Activated T-cell treated with anti-CD3 and anti-CD28 coated beads for 48 hours (primary cell): ENCODE data around the gene CSMD2.

Experiments used
- DNase-seq: peaks from one replicate; pipeline ENCODE4 v3.0.0-alpha.2; 2020; ENCODE audit warnings: low read depth

Gene CSMD2

DNA sequence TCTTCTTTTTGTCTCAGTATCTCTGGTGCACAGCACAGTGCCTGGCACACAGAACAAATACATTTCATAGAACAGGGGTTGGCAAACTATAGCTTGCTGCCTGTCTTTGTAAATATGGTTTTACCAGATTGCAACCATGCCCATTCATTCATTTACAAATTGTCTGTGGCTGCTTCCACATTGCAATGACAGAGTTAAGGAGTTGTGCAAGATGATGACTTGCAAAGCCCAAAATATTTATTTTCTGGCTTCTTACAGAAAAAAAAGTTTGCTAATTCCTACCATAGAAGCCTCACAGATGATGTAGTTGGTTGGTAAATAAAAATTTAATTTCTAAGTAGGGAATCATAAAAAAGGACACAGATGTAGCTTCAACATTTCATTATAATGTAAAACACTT is 312.3 kb downstream of the CSMD2 start:
- DNase-seq = no peak

DNA sequence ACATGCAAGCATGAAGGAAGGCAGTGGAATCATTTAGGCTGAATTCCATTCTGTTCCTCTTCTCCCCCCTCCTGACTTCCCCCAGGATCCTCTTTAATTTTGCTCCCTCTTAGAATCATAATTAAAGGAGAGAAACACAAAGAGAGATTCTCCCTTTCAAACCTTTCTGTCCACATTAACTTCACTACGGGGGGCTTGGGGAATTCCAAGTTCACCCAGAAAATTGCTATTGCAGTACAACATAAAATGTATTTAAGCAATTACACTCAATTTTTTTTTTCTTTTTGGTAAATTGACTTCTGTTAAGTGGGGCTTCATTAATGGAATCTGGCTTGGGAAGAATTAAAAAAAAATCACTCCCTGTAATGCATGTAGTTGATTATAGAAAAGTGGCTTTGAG is 314.5 kb downstream of the CSMD2 start:
- no peak for DNase-seq

DNA sequence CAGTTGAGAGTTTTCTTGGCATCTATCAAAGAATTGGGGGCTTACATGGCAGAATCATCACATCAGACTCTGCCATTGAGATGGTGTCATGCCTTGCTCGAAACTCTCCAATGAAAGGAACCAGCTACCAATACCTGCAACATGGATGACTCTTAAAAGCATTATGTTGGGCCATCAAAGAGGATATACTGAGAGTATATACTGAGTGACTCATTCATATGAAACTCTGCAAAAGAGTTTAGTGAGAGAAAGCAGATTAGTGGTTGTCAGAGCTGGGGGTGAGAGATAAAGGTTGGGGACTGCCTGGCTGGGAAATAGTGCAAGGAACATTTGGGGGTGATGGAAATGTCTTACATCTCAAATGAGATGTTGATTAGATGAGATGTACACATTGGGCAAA is 315.8 kb downstream of the CSMD2 start:
- no peak for DNase-seq

DNA sequence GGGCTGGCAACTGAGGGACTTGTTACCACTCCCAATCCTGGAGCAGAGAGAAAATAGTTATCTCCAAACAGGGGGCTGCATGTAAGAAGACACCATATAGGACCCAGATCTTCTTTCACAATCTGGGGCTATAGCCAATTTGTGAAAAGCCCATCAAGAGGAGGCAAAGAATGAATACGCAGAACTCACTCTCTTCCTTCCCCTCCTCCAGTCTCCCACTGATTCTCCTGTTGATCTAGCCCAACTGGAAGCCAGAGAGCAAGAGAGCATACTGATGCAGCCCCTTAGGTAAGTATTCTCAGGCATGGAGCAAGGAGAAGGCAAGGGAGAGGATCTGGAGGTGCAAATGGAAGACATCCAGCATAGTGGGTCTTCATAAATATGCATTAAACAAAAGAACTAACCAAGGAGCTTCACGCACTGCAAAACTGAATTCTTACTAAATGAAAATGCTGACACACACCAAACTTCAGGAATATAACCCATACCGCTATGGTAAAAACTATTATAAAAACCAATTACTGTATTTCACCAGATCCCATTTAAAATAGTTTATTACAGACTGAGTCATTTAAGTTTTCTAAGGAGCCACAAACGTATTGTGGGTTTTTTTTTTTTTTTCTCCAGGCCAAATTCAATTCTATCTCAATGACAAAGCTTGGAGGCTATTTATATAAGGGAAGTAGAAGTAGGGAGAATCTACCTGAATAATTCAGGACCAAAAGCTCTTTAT is 316.7 kb downstream of the CSMD2 start:
- DNase-seq = no peak

DNA sequence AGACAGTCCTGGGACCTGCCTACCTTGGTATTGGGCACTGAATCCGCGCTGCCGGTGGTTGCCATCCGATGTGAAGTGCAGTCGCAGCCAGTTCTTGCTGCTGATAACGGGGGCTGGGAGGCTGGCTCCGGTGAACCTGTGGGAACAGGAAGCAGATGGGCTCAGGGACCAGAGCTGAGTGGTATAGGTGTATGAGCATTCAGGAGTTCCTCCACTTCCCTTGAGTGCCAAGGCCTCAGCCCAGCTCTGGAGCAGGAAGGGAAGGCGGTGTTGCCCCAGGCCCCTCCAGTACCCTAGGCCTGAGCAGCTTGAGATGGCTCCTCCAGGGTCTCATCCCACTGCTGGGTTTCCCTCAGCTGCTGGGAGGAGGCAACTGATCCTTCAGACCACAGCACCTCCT is 318.2 kb downstream of the CSMD2 start:
- DNase-seq = no peak

DNA sequence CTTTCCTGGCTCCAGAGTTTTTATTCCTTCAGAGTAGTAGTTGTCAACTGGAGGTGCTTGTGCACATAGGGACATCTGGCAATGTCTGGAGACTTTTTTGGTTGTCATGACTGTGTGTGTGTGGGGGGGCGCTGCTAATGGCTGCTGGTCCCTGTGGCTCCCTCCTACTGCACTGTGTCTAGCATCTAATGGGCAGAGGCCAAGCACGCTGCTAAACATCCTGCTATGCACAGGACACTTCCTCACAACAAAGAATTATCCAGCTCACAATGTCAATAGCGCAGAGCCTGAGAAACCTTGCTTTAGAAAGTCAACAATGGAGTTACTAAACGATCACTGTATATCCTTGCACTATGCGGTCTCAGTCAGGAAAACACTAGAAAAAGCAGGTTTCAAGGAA is 320.9 kb downstream of the CSMD2 start:
- no peak for DNase-seq

GRCh38 chr1:33842348-33842747 is 322.7 kb downstream of the CSMD2 start:
- DNase-seq = no peak

- no peak for DNase-seq
These were observed 323.5 kb downstream of the CSMD2 start for GRCh38 chr1:33841494-33841893.

DNA sequence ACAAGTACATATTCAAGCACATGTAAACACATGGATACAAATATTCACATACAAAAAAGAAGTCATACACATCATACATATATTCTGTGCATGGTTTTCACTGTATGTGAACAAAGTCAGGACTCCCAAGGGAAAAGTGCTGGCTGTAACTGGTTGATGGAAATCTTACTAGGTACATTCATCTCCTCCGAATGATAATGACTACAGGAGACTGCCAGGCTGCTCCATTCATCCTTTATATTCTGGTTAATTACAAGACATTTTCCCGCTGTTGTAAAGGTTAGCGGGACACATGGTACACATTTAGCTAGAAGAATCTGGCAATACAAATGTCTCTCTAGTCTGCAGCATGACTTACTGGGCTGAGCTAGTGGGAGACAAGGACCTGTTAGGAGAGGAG is 327.4 kb downstream of the CSMD2 start:
- DNase-seq = no peak

GRCh38 chr1:33836911-33837310 is 328.1 kb downstream of the CSMD2 start:
- DNase-seq = no peak

DNA sequence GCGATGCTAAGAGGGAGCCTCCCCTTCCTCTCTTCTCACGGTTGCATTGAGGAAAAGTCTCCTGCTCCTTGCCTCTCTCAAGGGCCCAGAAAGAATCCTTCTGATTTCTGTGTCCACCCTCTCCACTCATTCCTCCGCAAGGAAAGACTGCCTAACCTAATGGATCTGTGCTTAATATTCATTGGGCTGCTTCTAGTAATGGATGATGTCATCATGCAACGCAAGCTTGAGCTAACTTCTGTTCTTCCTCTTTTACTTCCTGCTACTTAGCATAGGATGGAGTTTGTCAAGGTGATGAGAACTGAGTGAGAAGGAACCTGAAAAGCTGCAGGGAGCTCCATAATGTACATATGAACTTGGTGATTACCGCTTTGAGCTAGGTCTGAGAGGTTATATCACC is 336.4 kb downstream of the CSMD2 start:
- DNase-seq = no peak

DNA sequence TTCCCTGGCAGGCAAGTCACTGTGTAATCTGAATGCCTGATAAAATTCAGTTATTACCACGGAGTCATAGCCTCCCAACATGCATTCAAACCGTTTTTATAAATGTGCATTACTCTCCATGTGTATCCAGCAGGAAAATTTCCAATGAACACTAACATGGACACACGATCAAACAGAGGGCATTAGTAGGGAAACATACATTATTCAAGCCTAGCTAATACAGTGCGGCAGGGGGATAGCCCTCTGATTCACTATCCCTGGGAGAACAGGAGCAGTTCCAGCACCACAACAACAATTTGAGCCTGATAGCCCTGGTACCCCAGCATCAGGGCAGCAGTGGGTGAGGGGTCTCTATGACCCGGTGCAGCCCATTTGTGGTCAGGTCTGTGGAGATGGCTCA is 337.0 kb downstream of the CSMD2 start:
- DNase-seq = no peak

DNA sequence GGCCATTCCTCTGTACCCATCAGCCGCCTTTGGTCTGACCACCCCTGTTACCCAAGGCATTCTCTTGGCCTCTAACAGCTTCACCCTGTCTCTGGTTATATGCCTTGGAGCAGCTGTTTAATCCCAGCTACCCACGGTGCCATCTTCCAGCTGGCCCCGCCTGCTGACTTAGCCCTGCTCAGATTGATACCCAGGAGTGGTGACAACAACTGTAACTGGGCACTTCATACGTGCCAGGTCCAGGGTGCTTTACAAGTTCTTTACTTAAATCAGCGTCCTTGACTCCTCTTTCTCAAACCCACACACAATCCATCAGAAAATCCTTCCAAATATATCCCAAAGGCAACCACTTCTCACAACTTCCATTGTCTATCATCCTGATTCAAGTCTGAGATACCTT is 338.3 kb downstream of the CSMD2 start:
- no peak for DNase-seq

- no peak for DNase-seq
These were observed 338.7 kb downstream of the CSMD2 start for GRCh38 chr1:33826311-33826710.

- DNase-seq = no peak
These were observed 339.5 kb downstream of the CSMD2 start for GRCh38 chr1:33825506-33825905.

- no peak for DNase-seq
These were observed 340.1 kb downstream of the CSMD2 start for GRCh38 chr1:33824971-33825370.

DNA sequence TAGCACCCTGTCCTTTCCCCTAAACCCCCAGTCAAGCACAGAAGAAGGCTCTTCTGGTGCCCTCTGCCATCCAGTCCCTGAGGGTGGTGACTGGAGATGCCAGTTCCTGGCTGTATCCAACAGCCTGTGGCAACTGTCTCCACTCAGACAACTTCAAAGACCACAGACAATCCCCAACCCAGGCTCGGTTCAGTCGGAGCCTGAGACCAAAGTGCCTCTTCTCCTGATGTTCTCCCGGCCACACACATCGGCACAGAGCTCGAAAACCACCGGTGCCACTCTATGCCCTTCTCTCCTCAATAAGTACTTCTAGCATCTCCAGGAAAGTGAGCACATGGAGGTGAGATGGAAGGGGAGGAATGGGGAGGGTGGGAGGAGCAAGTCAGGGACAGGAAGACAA is 340.7 kb downstream of the CSMD2 start:
- no peak for DNase-seq

GRCh38 chr1:33823830-33824229 is 341.2 kb downstream of the CSMD2 start:
- no peak for DNase-seq

GRCh38 chr1:33823401-33823800 is 341.6 kb downstream of the CSMD2 start:
- no peak for DNase-seq

DNA sequence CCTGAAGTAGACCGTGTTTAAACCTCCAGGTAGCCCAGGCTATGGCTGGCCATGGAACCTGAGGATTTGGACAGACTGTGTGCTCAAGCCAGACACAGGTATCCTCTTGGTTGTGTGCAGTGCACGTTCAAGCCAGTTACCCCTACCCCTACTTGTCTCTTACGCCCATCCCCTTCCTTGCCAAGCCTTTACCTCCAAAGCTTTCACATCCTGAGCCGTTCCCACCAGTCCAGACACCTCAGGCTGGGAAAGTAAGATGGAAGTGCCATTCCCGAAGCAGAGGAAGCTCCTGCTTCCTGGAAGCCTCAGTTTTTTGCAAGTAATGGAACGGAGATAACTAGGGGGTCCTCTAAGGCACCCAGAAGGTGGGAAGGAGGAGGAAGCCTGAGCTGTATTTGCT is 342.6 kb downstream of the CSMD2 start:
- no peak for DNase-seq

DNA sequence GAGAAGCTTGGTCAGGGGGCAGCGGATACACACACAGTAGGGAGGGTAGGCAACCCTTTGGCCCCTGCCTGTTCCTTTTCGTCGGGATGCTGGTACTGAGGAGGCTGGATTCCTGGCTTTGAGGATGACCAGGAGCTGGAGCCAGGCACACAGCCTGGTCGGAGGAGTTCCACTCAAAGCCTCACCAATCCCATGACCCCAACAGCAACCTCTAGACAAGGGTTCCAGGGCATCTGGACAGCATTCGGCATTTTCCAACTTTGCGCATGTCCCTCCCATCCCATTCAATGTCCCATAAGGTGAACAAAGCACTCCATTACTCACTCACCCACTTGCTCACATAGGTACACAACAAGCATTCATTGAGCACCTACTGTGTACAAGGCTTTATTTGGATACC is 343.7 kb downstream of the CSMD2 start:
- no peak for DNase-seq

GRCh38 chr1:33820804-33821203 is 344.2 kb downstream of the CSMD2 start:
- no peak for DNase-seq

GRCh38 chr1:33819913-33820311 is 345.1 kb downstream of the CSMD2 start:
- DNase-seq = no peak

DNA sequence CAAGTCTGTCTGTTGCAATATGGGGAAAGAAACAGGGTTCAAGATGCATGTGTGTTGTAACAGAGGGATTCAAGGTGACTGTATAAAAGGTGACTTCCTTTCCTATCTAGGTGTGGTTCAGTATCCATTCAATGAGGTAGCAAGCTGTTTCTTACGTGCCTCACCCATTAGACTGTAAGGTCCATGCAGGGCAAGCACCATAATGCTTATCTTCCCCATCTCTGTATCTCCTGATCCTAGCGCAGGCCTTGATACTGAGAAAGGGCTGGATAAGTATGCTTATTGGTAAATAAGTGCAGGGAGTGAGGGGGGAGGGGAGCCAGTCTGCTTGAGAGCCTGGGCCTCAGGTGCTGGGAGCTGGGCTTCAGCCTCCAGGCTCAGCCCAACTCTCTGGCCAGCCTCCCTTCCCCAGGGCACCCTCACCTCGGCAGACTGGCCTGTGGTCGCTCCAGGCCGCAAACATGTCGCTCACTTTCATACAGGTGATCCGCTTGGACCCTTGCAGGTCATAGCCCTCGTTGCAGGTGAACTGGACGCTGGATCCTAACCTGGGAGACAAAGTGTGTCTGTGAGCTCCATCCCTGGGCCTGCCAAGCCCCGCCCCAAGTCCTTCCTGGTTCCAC is 345.6 kb downstream of the CSMD2 start:
- DNase-seq = no peak
